ENCODE data around the gene HERC3.

DNA sequence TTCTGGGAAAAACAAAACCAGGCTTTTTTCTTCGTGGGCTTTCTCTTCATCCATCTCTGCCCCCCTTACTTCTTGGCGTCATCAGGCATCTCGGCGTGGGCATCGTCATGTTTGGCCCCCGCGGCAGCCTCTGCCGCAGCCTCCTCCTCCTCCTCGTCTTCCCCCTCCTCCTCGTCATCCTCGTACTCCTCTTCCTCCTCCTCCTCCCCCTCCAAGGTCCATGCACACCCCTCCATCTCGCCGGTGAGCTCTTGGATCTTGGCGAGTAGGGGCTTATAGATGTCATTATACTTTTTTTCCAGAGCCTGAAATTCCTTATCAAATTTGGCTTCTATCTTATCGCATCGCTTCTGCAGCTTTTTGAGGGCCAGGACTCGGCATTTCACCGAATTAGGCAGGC, 104.9 kb downstream of the HERC3 start:
- TF ChIP-seq, protein P1, sequence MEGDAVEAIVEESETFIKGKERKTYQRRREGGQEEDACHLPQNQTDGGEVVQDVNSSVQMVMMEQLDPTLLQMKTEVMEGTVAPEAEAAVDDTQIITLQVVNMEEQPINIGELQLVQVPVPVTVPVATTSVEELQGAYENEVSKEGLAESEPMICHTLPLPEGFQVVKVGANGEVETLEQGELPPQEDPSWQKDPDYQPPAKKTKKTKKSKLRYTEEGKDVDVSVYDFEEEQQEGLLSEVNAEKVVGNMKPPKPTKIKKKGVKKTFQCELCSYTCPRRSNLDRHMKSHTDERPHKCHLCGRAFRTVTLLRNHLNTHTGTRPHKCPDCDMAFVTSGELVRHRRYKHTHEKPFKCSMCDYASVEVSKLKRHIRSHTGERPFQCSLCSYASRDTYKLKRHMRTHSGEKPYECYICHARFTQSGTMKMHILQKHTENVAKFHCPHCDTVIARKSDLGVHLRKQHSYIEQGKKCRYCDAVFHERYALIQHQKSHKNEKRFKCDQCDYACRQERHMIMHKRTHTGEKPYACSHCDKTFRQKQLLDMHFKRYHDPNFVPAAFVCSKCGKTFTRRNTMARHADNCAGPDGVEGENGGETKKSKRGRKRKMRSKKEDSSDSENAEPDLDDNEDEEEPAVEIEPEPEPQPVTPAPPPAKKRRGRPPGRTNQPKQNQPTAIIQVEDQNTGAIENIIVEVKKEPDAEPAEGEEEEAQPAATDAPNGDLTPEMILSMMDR (IDR thresholded peaks at IDR 0.05; ENCODE audit: insufficient read depth, low read length): no peak
- TF ChIP-seq GABPA (IDR thresholded peaks at IDR 0.05; ENCODE audit: low read depth) (no peak), POLR2AphosphoS5 (IDR thresholded peaks at IDR 0.05; ENCODE audit: low read depth) (no peak), SPI1 (IDR thresholded peaks at IDR 0.05; ENCODE audit: borderline replicate concordance, low read depth) (no peak)
- TF ChIP-seq, protein P2, sequence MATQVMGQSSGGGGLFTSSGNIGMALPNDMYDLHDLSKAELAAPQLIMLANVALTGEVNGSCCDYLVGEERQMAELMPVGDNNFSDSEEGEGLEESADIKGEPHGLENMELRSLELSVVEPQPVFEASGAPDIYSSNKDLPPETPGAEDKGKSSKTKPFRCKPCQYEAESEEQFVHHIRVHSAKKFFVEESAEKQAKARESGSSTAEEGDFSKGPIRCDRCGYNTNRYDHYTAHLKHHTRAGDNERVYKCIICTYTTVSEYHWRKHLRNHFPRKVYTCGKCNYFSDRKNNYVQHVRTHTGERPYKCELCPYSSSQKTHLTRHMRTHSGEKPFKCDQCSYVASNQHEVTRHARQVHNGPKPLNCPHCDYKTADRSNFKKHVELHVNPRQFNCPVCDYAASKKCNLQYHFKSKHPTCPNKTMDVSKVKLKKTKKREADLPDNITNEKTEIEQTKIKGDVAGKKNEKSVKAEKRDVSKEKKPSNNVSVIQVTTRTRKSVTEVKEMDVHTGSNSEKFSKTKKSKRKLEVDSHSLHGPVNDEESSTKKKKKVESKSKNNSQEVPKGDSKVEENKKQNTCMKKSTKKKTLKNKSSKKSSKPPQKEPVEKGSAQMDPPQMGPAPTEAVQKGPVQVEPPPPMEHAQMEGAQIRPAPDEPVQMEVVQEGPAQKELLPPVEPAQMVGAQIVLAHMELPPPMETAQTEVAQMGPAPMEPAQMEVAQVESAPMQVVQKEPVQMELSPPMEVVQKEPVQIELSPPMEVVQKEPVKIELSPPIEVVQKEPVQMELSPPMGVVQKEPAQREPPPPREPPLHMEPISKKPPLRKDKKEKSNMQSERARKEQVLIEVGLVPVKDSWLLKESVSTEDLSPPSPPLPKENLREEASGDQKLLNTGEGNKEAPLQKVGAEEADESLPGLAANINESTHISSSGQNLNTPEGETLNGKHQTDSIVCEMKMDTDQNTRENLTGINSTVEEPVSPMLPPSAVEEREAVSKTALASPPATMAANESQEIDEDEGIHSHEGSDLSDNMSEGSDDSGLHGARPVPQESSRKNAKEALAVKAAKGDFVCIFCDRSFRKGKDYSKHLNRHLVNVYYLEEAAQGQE (IDR thresholded peaks at IDR 0.05; ENCODE audit: insufficient replicate concordance, low read depth): no peak

Data from HL-60 (cell line).